Naive thymus-derived CD4-positive, alpha-beta T cell (primary cell): ENCODE data around the gene HOTAIR. TPM values are rescaled to one million over a fixed set of nuclear protein-coding genes. Genes with fewer than 3 reads are reported as not detected.

Experiments
- ATAC-seq: fragments of 150-1000 bp; cut with Tn5 transposase; 2 replicates; pipeline ENCODE4 v1.10.0; 2021; ENCODE audit warnings: mild to moderate bottlenecking, moderate library complexity
- CTCF ChIA-PET: fragments of 350-600 bp; sonication (Branson Sonifier 250); formaldehyde crosslinking; loops from one replicate; lab custom pipeline; 2021; ENCODE audit warnings: antibody characterized with exemption; lab: Charles Lee
- POLR2A ChIA-PET: fragments of 350-600 bp; sonication (Branson Sonifier 250); formaldehyde crosslinking; loops from one replicate; lab custom pipeline; 2021; ENCODE audit warnings: antibody characterized with exemption, inconsistent platforms; lab: Charles Lee
- DNase-seq, 9 donors: peaks; one replicate each; pipeline versions ENCODE4 v3.0.0 to v3.0.0-alpha.2; 2020 to 2022; ENCODE audit warnings: mixed read lengths in 1 of 9
- H3K27ac ChIP-seq: one replicate; pipeline ENCODE4 v1.7.0; 2013; ENCODE audit warnings: mild to moderate bottlenecking, low read depth, low read length, moderate library complexity
- H3K27me3 ChIP-seq, 2 donors: one replicate each; pipeline ENCODE4 v1.7.0; 2013; ENCODE audit warnings: low read length in 2 of 2, mild to moderate bottlenecking in 2 of 2, moderate library complexity in 2 of 2; ENCODE audit not compliant: control insufficient read depth in 2 of 2, insufficient read depth in 2 of 2
- H3K36me3 ChIP-seq, 3 experiments: 1 replicate in 2 of 3; 2 replicates in 1 of 3; pipeline ENCODE4 v1.7.0; 2013; ENCODE audit warnings: low read length in 3 of 3, mild to moderate bottlenecking in 3 of 3, moderate library complexity in 1 of 3; ENCODE audit not compliant: insufficient read depth in 3 of 3, control insufficient read depth in 2 of 3
- H3K4me1 ChIP-seq, 2 donors: one replicate each; pipeline ENCODE4 v1.7.0; 2013; ENCODE audit warnings: low read length in 2 of 2, mild to moderate bottlenecking in 2 of 2, moderate library complexity in 1 of 2; ENCODE audit not compliant: control insufficient read depth in 2 of 2, insufficient read depth in 2 of 2
- H3K4me3 ChIP-seq: 2 replicates; pipeline ENCODE4 v1.7.0; 2013; ENCODE audit warnings: mild to moderate bottlenecking, low read length
- H3K9me3 ChIP-seq, 3 experiments: 1 replicate in 2 of 3; 2 replicates in 1 of 3; pipeline ENCODE4 v1.7.0; 2013; ENCODE audit warnings: low read length in 3 of 3; ENCODE audit not compliant: control insufficient read depth in 2 of 3
- H3K27ac Mint-ChIP-seq, 9 donors: one replicate each; pipeline ENCODE4 v1.8.0; 2020 to 2022; ENCODE audit warnings: mixed read lengths in 9 of 9, mild to moderate bottlenecking in 8 of 9, moderate library complexity in 5 of 9, inconsistent platforms in 2 of 9
- H3K27me3 Mint-ChIP-seq, 5 donors: one replicate each; pipeline ENCODE4 v1.8.0; 2021 to 2022; ENCODE audit warnings: mixed read lengths in 5 of 5, mild to moderate bottlenecking in 1 of 5
- H3K36me3 Mint-ChIP-seq, 5 donors: one replicate each; pipeline ENCODE4 v1.8.0; 2020 to 2022; ENCODE audit warnings: mixed read lengths in 5 of 5, mild to moderate bottlenecking in 3 of 5, inconsistent platforms in 1 of 5
- H3K4me1 Mint-ChIP-seq, 7 donors: one replicate each; pipeline ENCODE4 v1.8.0; 2020 to 2022; ENCODE audit warnings: mixed read lengths in 7 of 7, mild to moderate bottlenecking in 3 of 7, inconsistent platforms in 1 of 7
- H3K4me3 Mint-ChIP-seq, 10 donors: one replicate each; pipeline ENCODE4 v1.8.0; 2020 to 2022; ENCODE audit warnings: mild to moderate bottlenecking in 10 of 10, mixed read lengths in 10 of 10, moderate library complexity in 6 of 10, inconsistent platforms in 2 of 10
- H3K9me3 Mint-ChIP-seq, 11 donors: one replicate each; pipeline ENCODE4 v1.8.0; 2020 to 2022; ENCODE audit warnings: mixed read lengths in 11 of 11, mild to moderate bottlenecking in 4 of 11, inconsistent platforms in 1 of 11, moderate library complexity in 1 of 11
- intact Hi-C, 2 donors: fragments of 100-400 bp; cut with micrococcal nuclease; formaldehyde crosslinking; loops; one replicate each; pipeline ENCODE4 v1.15.1; 2023
- polyA plus RNA-seq, 2 donors: library from polyadenylated mRNA; unstranded; fragments of 300-500 nt; fragmentation: Illumina TruSeq; gene quantifications; one replicate each; pipeline ENCODE4 v1.2.3, GENCODE V29; 2021
- total RNA-seq, 6 experiments: library from RNA in 5 of 6; stranded (reverse) in 5 of 6; gene quantifications; 1 replicate in 5 of 6; 2 replicates in 1 of 6; pipeline ENCODE4 v1.2.3 and lab custom pipeline; 2021 to 2026

HOTAIR gene
- total and polyA plus RNA-seq, 7 experiments from 2014 or later, result not detected

DNA sequence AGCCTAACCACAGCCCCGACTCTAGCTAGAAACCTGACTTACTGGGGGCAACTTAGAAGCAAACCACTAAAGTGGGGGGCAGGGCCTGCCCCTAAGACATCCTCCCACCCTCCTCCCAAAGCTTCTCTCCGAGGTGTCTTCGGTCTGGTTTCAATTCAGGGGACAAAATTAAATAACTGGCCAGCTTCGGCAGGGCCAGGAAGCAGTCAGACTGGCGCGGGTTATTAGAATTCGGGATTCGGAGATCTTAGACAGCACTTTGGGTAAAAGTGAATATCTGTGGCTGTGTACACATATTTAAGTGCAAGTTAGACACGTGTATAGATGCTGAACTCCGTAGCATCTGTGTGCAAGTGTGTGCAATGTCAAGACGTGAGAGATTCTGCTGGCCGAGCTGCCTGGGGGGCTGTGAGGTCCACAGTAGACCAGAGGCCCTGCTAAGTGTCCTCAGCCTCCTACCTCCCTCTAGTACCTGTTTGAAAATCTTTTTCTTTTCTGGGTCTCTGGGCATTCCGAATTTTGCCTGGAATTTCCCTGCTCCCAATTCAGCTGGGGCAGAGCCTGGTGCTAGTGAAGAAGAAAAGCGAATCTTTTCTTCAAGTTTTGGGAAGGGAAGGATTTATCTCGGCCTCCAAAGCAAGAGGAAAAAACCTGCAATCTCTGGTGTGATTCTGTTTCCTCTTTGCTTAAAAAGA lies 6.2 kb upstream of the HOTAIR start:
- H3K4me3 Mint-ChIP-seq, result no peak overlapping the region
- ChIA-PET POLR2A (no interaction called here), CTCF (no interaction called here)
- H3K4me1 Mint-ChIP-seq, result peaks cover 6 to 28% (median 13%) of the 10 kb centered on the region in 7 donors
- H3K9me3 Mint-ChIP-seq, result peaks cover 0 to 33% (median 0%) of the 10 kb centered on the region in 11 donors
- ATAC-seq, result no peak
- no peaks in the 10 kb centered on the region for H3K9me3 ChIP-seq
- peaks cover 40 to 88% of the 10 kb centered on the region in 2 donors for H3K27me3 ChIP-seq
- H3K27ac Mint-ChIP-seq, result peak overlapping the region in 4 of 9 donors; percentile 8 to 59 (median 44)
- H3K4me1 ChIP-seq, result peaks cover 6 to 13% of the 10 kb centered on the region in 2 donors
- DNase-seq, result no peak
- peaks cover 91 to 96% (median 92%) of the 10 kb centered on the region in 5 donors for H3K27me3 Mint-ChIP-seq
- no peaks in the 10 kb centered on the region for H3K36me3 ChIP-seq
- no peak overlapping the region for H3K27ac ChIP-seq
- no peaks in the 10 kb centered on the region for H3K36me3 Mint-ChIP-seq
- intact Hi-C loops, result loop anchor here in 1 of 2 donors (5.0 kb wide), 1 partner anchor 44 kb away; the partner anchor contains the start of gene HOXC13
- no peak overlapping the region for H3K4me3 ChIP-seq

DNA sequence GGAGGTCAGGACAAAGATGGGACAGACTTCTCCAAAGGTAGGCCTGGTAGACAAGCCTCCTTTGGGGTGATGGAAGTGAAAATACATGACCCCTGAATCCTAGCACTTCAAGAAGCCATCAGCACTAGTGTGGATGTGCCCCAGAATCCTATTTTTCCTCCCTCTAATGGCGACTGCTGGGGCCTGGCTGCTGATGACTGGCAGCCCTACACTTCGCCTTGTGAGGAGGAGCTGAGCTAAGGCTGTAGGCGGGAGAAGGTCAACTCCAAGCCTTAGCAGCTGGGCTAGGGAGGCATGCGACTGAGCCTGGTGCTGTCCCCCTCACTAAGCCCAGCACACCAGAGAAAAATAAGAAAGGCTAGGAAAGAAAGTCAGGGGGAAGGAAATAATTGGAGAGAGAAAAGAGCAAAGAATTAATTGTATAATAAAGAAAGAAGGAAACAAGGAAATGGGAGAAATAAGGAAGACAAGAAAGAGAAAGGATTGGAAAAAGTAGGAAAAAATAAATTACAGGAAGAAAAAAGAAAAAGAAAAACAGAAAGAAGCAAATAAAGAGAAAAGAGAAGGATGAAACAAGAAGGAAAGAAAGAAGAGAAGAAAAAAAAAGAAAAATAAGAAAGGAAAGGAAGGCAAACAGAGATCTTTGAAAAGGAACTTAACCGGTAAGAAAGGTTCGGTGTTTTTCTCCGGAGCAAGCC lies 5.5 kb upstream of the HOTAIR start:
- intact Hi-C loops, result loop anchor here in 1 of 2 donors (5.0 kb wide), 1 partner anchor 43 kb away; the partner anchor contains the start of gene HOXC13
- H3K27me3 ChIP-seq, result peaks cover 41 to 88% of the 10 kb centered on the region in 2 donors
- ATAC-seq (no peak), DNase-seq (no peak)
- no peak overlapping the region for H3K27ac ChIP-seq
- H3K36me3 ChIP-seq, result no peaks in the 10 kb centered on the region
- CTCF ChIA-PET, result no interaction called here
- H3K9me3 ChIP-seq, result no peaks in the 10 kb centered on the region
- peaks cover 0 to 2% (median 0%) of the 10 kb centered on the region in 5 donors for H3K36me3 Mint-ChIP-seq
- H3K27ac Mint-ChIP-seq, result peak overlapping the region in 4 of 9 donors; percentile 31 to 59 (median 58)
- POLR2A ChIA-PET, result no interaction called here
- no peak overlapping the region for H3K4me3 Mint-ChIP-seq
- peaks cover 92 to 98% (median 93%) of the 10 kb centered on the region in 5 donors for H3K27me3 Mint-ChIP-seq
- H3K4me3 ChIP-seq, result no peak overlapping the region
- peaks cover 0 to 39% (median 2%) of the 10 kb centered on the region in 11 donors for H3K9me3 Mint-ChIP-seq
- peaks cover under 1 to 29% (median 15%) of the 10 kb centered on the region in 7 donors for H3K4me1 Mint-ChIP-seq
- peaks cover under 1 to 12% of the 10 kb centered on the region in 2 donors for H3K4me1 ChIP-seq

DNA sequence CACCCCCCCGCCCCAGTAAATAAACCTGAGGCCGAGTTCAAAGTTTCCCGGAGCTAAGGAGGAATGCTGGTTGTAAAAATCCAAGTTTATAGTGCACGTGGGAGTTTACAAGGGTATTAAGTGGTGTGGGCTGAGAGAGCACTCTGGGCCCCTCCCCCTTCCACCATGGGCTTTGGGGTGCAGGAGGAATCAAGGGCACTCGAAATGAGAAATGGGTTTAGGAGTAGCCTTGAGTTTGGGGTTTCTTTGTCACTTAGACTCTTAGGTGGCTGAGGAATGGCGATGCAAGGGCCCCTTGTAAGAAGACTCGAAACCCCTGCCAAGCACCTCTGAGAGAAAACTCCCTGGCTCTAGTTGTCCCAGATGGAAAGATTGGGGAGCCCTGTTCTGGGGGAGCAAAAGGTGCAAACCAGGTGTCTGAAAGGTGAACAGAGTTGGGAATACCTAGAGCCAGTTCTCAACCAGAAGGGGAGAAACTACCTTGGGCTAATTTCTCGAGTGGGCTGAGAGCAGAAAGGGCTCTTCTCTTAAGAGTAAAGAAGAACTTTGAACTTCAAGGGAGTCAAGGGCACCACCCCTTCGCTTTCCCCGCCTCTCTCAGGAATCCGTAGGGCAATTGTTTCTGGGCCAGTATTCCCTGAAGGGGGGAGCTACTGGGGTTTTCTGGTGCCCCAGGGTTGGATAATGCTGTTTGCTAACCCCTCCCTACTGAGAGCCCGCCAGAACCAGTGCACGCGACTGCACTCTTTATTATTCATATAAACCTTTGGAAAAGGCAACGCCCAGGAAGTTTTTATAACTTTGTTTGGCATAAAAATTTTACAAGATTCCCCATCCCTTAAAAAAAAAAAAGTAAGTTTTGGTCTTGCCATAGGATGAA lies 4.0 kb upstream of the HOTAIR start:
- POLR2A ChIA-PET, result no interaction called here
- H3K27me3 Mint-ChIP-seq, result peaks cover 88 to 96% (median 90%) of the 10 kb centered on the region in 5 donors
- no peaks in the 10 kb centered on the region for H3K9me3 ChIP-seq
- peaks cover 0 to 2% (median 0%) of the 10 kb centered on the region in 5 donors for H3K36me3 Mint-ChIP-seq
- DNase-seq (no peak), ATAC-seq (no peak)
- H3K36me3 ChIP-seq, result no peaks in the 10 kb centered on the region
- intact Hi-C loops, result loop anchor here in 1 of 2 donors (1.0 kb wide), 1 partner anchor 16 kb away; no protein-coding TSS in a partner anchor
- H3K4me1 ChIP-seq, result peaks cover 10 to 21% of the 10 kb centered on the region in 2 donors
- no peak overlapping the region for H3K4me3 Mint-ChIP-seq
- no peak overlapping the region for H3K27ac ChIP-seq
- CTCF ChIA-PET, result no interaction called here
- peak overlapping the region in 1 of 9 donors; percentile 21 for H3K27ac Mint-ChIP-seq
- H3K9me3 Mint-ChIP-seq, result peaks cover 0 to 36% (median 3%) of the 10 kb centered on the region in 11 donors
- peaks cover 37 to 89% of the 10 kb centered on the region in 2 donors for H3K27me3 ChIP-seq
- H3K4me3 ChIP-seq, result no peak overlapping the region
- peaks cover 0 to 29% (median 16%) of the 10 kb centered on the region in 7 donors for H3K4me1 Mint-ChIP-seq

DNA sequence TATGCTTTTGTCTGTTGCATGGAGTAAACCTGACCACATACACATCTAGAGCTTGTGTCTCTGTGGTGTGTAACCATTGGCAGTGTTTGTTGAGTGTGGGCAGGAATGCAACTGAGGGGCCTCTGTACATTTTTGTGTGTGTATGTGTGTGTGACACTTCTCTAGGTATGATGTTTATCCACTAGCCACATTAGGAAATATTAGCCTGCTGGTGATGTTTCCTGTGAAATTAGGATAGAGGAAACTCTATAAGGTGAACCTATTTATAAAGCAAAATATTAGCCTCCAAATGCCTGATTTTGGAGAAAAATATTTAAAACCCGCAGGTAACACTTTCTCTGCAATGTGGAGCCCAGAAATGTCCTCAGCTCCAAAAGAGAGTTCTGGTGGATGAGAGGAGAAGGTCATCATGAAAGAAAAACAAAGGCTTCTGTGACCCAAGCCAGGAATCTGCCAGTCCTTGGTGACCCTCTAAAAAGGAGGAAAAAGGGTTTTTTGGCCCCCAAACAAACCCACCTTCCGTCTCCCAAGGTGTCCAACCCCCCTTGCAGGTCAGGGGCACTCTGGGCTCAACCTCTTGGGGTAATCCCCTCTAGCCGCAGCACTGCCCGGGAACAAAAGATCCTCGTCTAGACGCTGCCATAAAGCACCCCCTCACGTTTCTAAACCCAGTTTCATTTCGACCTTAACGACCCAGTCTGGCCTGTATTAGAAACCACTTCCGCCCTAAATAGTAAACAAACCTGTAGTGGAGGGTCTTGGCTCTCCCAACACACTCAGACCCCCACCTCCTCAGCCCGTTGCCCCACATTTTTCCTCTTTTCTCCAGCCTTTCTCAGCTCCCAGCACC lies 3.1 kb upstream of the HOTAIR start:
- Mint-ChIP-seq H3K4me1 (peaks cover 0 to 33% (median 22%) of the 10 kb centered on the region in 7 donors), H3K36me3 (peaks cover 0 to 7% (median 0%) of the 10 kb centered on the region in 5 donors), H3K4me3 (no peak overlapping the region), H3K27ac (no peak overlapping the region), H3K9me3 (peaks cover 0 to 34% (median 9%) of the 10 kb centered on the region in 11 donors), H3K27me3 (peaks cover 86 to 94% (median 88%) of the 10 kb centered on the region in 5 donors)
- ChIA-PET CTCF (no interaction called here), POLR2A (interaction anchor here (2.6 kb wide), 1 partner anchor 9 kb away, joined by 6 read pairs; no protein-coding TSS in a partner anchor)
- intact Hi-C loops, result no loop called here
- Histone ChIP-seq H3K36me3 (no peaks in the 10 kb centered on the region), H3K4me1 (peaks cover 10 to 22% of the 10 kb centered on the region in 2 donors), H3K27ac (no peak overlapping the region), H3K9me3 (no peaks in the 10 kb centered on the region), H3K27me3 (peaks cover 36 to 89% of the 10 kb centered on the region in 2 donors), H3K4me3 (no peak overlapping the region)
- no peak for DNase-seq
- ATAC-seq, result no peak

DNA sequence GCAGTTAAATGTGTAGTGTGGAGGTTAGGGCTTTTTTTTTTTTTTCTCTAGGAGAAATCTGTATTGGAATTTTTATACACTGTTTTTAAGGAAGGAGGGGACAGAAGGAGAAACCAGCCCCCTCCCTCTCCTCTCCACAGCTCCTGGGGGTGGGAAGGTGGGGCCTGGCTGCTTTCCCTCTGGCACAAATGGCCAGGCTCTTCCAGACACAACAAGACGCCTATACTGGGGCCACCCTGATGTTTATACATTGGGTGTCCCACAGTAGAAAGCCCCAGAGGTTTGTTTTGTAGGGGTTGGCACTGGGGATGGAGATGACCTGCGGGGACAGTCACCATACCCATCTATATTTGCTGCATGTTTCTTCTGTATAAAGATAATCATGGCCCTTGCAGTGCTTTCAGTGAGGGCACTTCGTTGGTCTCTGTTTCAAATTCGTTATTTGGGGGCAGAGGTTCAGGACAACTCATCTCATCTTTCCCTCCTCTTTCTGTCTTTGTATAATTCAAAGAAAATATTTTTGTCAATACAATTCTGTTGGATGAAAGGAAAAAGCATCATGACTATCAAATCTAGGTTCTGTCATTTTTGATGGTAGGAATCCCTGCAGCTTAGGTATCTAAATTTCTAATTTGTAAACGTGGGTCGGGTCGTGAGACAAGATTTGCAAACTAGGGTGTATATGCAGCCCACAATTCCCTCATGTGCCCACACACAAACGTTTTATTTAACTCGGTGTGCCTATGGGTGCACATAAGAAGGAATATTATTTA lies 2.3 kb upstream of the HOTAIR start:
- peaks cover 0 to 35% (median 13%) of the 10 kb centered on the region in 11 donors for H3K9me3 Mint-ChIP-seq

More for the DNA sequence above, 2.3 kb upstream of the HOTAIR start:
- Histone ChIP-seq H3K27ac (no peak overlapping the region), H3K36me3 (no peaks in the 10 kb centered on the region), H3K27me3 (peaks cover 38 to 90% of the 10 kb centered on the region in 2 donors), H3K9me3 (no peaks in the 10 kb centered on the region), H3K4me3 (no peak overlapping the region), H3K4me1 (peaks cover 10 to 22% of the 10 kb centered on the region in 2 donors)
- CTCF ChIA-PET, result no interaction called here
- peaks cover 0 to 35% (median 24%) of the 10 kb centered on the region in 7 donors for H3K4me1 Mint-ChIP-seq
- peaks cover 0 to 10% (median 0%) of the 10 kb centered on the region in 5 donors for H3K36me3 Mint-ChIP-seq
- intact Hi-C loops, result no loop called here
- peaks cover 86 to 94% (median 90%) of the 10 kb centered on the region in 5 donors for H3K27me3 Mint-ChIP-seq
- DNase-seq (no peak), ATAC-seq (no peak)
- peak overlapping the region in 2 of 10 donors; percentile 67 to 72 for H3K4me3 Mint-ChIP-seq
- peak overlapping the region in 2 of 9 donors; percentile 25 to 38 for H3K27ac Mint-ChIP-seq
- POLR2A ChIA-PET, result interaction anchor here (0.6 to 2.6 kb wide), 3 partner anchors 9 to 32 kb away, joined by 3 to 6 read pairs (median 4); partner anchors contain the start of gene HOXC8
